Neural cell (in vitro differentiated cells): ENCODE data around the gene MME. TPM values are rescaled to one million over a fixed set of nuclear protein-coding genes. Genes with fewer than 3 reads are reported as not detected.

Experiments
- H2AFZ ChIP-seq: fragments of 200-600, 300-800 bp; sonication (generic), shearing (Covaris generic); 2 replicates; pipeline ENCODE4 v1.6.0; 2014; ENCODE audit warnings: low read depth, mild to moderate bottlenecking, antibody characterized with exemption, low read length, moderate library complexity
- H3F3A ChIP-seq: fragments of 200-600 bp; shearing (Covaris generic); 2 replicates; pipeline ENCODE4 v1.6.1; 2016; ENCODE audit warnings: mild to moderate bottlenecking, moderate library complexity, mixed read lengths, antibody characterized with exemption, low read length; ENCODE audit not compliant: insufficient read depth, poor library complexity, severe bottlenecking
- H3K27ac ChIP-seq: fragments of 200-600, 300-800 bp; sonication (generic), shearing (Covaris generic); 2 replicates; pipeline ENCODE4 v1.5.1; 2014; ENCODE audit warnings: mild to moderate bottlenecking, low read length, moderate library complexity
- H3K27me3 ChIP-seq: fragments of 300-800, 200-600 bp; sonication (generic), shearing (Covaris generic); 2 replicates; pipeline ENCODE4 v1.6.0; 2014; ENCODE audit warnings: mild to moderate bottlenecking, low read depth, low read length, moderate library complexity; ENCODE audit not compliant: insufficient read depth
- H3K36me3 ChIP-seq: fragments of 300-800, 200-600 bp; sonication (generic), shearing (Covaris generic); 2 replicates; pipeline ENCODE4 v1.5.1; 2014; ENCODE audit warnings: mild to moderate bottlenecking, antibody characterized with exemption, low read length, moderate library complexity; ENCODE audit not compliant: insufficient read depth
- H3K4me2 ChIP-seq: fragments of 300-800, 200-600 bp; sonication (generic), shearing (Covaris generic); 2 replicates; pipeline ENCODE4 v1.6.0; 2014; ENCODE audit warnings: mild to moderate bottlenecking, low read length
- H3K4me3 ChIP-seq: fragments of 300-800, 200-600 bp; sonication (generic), shearing (Covaris generic); 2 replicates; pipeline ENCODE4 v1.5.1; 2014; ENCODE audit warnings: mild to moderate bottlenecking, low read length, moderate library complexity
- H3K79me2 ChIP-seq: fragments of 200-600 bp; shearing (Covaris generic); replicated peaks from 2 replicates; pipeline ENCODE4 v1.6.0; 2014; ENCODE audit warnings: mild to moderate bottlenecking, low read length, moderate library complexity; ENCODE audit not compliant: insufficient read depth
- H3K9ac ChIP-seq: fragments of 300-800, 200-600 bp; sonication (generic), shearing (Covaris generic); 2 replicates; pipeline ENCODE4 v1.6.1; 2016; ENCODE audit warnings: mild to moderate bottlenecking, low read length, mixed read lengths
- H3K9me2 ChIP-seq: fragments of 200-600 bp; shearing (Covaris generic); 2 replicates; pipeline ENCODE4 v1.6.1; 2016; ENCODE audit warnings: mild to moderate bottlenecking, low read length, mixed read lengths; ENCODE audit not compliant: insufficient read depth
- H3K9me3 ChIP-seq: fragments of 200-600, 300-800 bp; sonication (generic), shearing (Covaris generic); 2 replicates; pipeline ENCODE4 v1.6.1; 2016; ENCODE audit warnings: mild to moderate bottlenecking, mixed run types, low read length, moderate library complexity, mixed read lengths
- H4K20me1 ChIP-seq: fragments of 200-600 bp; shearing (Covaris generic); 2 replicates; pipeline ENCODE4 v1.6.1; 2016; ENCODE audit warnings: mild to moderate bottlenecking, mixed run types; ENCODE audit not compliant: insufficient read depth
- EP300 ChIP-seq: fragments of 450-650 bp; conservative IDR thresholded peaks from 2 replicates; pipeline ENCODE4 v1.6.1; 2014; ENCODE audit warnings: antibody characterized with exemption, mild to moderate bottlenecking, moderate library complexity; ENCODE audit not compliant: poor library complexity, severe bottlenecking
- EZH2 ChIP-seq: fragments of 200-600, 300-800 bp; shearing (Covaris generic), sonication (generic); IDR thresholded peaks from 2 replicates; pipeline ENCODE4 v1.6.1; 2014; ENCODE audit warnings: antibody characterized with exemption, low read length, borderline replicate concordance, mild to moderate bottlenecking; ENCODE audit not compliant: insufficient read depth, poor library complexity, severe bottlenecking
- MXI1 ChIP-seq: fragments of 450-650 bp; conservative IDR thresholded peaks from 2 replicates; pipeline ENCODE4 v1.6.1; 2014; ENCODE audit warnings: antibody characterized with exemption, mild to moderate bottlenecking; ENCODE audit not compliant: poor library complexity, severe bottlenecking
- POLR2AphosphoS5 ChIP-seq: IDR thresholded peaks from 2 replicates; pipeline ENCODE4 v1.6.1; 2012
- RAD21 ChIP-seq: fragments of 450-650 bp; conservative IDR thresholded peaks from 2 replicates; pipeline ENCODE4 v1.6.1; 2014; ENCODE audit warnings: antibody characterized with exemption, mild to moderate bottlenecking, moderate library complexity
- SMC3 ChIP-seq: fragments of 450-650 bp; conservative IDR thresholded peaks from 2 replicates; pipeline ENCODE4 v1.6.1; 2014; ENCODE audit warnings: antibody characterized with exemption, mild to moderate bottlenecking, moderate library complexity; ENCODE audit not compliant: poor library complexity
- TAF1 ChIP-seq: IDR thresholded peaks from 2 replicates; pipeline ENCODE4 v1.6.1; 2012; ENCODE audit warnings: low read depth
- polyA plus RNA-seq: library from polyadenylated mRNA; depleted of rRNA; stranded (reverse); fragments of >200 nt; gene quantifications from 2 replicates; pipeline ENCODE4 v1.2.3, GENCODE V29; 2014
- TF ChIP-seq, protein P1 (sequence below): IDR thresholded peaks from 2 replicates; pipeline ENCODE4 v1.6.1; 2012; ENCODE audit warnings: borderline replicate concordance
- TF ChIP-seq, protein P2 (sequence below): fragments of 450-650 bp; IDR thresholded peaks from 2 replicates; pipeline ENCODE4 v1.5.1; 2014; ENCODE audit warnings: antibody characterized with exemption, mild to moderate bottlenecking, moderate library complexity; ENCODE audit not compliant: poor library complexity, severe bottlenecking

Gene MME
- polyA plus RNA-seq, 1 donor from 2014 or later: 0.54 TPM

DNA sequence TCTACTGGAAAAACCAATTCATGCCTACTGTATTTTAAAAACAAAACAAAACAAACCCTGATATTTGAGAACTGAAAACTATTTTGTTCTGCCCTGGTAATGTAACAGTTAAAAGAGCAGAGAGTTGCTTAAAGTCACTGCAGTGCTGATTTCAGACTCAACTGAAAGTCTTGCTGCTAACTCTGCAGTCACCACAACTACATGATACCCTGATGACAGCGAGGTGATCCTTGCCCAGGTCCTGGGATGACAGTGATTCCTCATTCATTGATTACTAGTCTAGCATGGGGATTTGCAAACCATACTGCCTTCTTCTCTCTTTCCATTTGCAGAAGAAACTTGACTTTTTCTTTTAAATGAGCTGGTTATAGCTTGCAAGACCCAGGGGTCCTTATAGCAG lies 67.5 kb downstream of the MME start:
- Histone ChIP-seq H3K9me3 (no peaks in the 10 kb centered on the region), H3K9ac (no peak overlapping the region), H3K4me3 (no peak overlapping the region), H3F3A (no peaks in the 10 kb centered on the region), H3K4me2 (no peak overlapping the region), H3K9me2 (no peaks in the 10 kb centered on the region), H2AFZ (no peak overlapping the region), H3K79me2 (no peaks in the 10 kb centered on the region), H3K27me3 (no peaks in the 10 kb centered on the region), H3K27ac (no peak overlapping the region), H3K36me3 (no peaks in the 10 kb centered on the region), H4K20me1 (no peaks in the 10 kb centered on the region)
- TF ChIP-seq EP300 (no peak), SMC3 (no peak), TAF1 (no peak), MXI1 (no peak), RAD21 (no peak), POLR2AphosphoS5 (no peak)
- TF ChIP-seq, protein P1, sequence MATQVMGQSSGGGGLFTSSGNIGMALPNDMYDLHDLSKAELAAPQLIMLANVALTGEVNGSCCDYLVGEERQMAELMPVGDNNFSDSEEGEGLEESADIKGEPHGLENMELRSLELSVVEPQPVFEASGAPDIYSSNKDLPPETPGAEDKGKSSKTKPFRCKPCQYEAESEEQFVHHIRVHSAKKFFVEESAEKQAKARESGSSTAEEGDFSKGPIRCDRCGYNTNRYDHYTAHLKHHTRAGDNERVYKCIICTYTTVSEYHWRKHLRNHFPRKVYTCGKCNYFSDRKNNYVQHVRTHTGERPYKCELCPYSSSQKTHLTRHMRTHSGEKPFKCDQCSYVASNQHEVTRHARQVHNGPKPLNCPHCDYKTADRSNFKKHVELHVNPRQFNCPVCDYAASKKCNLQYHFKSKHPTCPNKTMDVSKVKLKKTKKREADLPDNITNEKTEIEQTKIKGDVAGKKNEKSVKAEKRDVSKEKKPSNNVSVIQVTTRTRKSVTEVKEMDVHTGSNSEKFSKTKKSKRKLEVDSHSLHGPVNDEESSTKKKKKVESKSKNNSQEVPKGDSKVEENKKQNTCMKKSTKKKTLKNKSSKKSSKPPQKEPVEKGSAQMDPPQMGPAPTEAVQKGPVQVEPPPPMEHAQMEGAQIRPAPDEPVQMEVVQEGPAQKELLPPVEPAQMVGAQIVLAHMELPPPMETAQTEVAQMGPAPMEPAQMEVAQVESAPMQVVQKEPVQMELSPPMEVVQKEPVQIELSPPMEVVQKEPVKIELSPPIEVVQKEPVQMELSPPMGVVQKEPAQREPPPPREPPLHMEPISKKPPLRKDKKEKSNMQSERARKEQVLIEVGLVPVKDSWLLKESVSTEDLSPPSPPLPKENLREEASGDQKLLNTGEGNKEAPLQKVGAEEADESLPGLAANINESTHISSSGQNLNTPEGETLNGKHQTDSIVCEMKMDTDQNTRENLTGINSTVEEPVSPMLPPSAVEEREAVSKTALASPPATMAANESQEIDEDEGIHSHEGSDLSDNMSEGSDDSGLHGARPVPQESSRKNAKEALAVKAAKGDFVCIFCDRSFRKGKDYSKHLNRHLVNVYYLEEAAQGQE: no peak
- TF ChIP-seq, protein P2, sequence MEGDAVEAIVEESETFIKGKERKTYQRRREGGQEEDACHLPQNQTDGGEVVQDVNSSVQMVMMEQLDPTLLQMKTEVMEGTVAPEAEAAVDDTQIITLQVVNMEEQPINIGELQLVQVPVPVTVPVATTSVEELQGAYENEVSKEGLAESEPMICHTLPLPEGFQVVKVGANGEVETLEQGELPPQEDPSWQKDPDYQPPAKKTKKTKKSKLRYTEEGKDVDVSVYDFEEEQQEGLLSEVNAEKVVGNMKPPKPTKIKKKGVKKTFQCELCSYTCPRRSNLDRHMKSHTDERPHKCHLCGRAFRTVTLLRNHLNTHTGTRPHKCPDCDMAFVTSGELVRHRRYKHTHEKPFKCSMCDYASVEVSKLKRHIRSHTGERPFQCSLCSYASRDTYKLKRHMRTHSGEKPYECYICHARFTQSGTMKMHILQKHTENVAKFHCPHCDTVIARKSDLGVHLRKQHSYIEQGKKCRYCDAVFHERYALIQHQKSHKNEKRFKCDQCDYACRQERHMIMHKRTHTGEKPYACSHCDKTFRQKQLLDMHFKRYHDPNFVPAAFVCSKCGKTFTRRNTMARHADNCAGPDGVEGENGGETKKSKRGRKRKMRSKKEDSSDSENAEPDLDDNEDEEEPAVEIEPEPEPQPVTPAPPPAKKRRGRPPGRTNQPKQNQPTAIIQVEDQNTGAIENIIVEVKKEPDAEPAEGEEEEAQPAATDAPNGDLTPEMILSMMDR: no peak

DNA sequence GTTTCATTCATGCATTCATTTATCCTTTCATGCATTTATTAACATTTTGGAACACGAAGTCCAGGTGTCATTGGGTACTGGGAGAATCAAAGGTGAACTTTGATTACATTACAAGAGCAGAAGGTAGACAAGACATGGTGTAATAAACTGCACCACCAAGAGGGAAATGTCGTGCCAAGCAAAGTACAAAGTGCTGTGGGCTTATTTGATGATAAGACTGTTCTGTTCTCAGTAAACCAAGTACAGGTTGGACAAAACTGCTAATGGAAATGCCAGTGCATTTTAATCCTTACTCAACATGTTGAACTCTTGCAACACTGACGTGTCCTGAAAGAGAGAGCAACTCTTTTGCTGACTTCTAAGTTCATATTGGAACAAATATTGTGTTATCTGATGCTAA lies 69.4 kb downstream of the MME start:
- Histone ChIP-seq H2AFZ (no peak overlapping the region), H3K9ac (no peak overlapping the region), H4K20me1 (no peaks in the 10 kb centered on the region), H3K9me3 (no peaks in the 10 kb centered on the region), H3K27ac (no peak overlapping the region), H3K9me2 (no peaks in the 10 kb centered on the region), H3K4me3 (no peak overlapping the region), H3F3A (no peaks in the 10 kb centered on the region), H3K27me3 (no peaks in the 10 kb centered on the region), H3K36me3 (no peaks in the 10 kb centered on the region), H3K79me2 (no peaks in the 10 kb centered on the region), H3K4me2 (no peak overlapping the region)
- TF ChIP-seq EZH2: no peak
- no peak for TF ChIP-seq TAF1
- TF ChIP-seq EP300: no peak
- TF ChIP-seq, protein P1: no peak
- no peak for TF ChIP-seq SMC3
- no peak for TF ChIP-seq MXI1
- TF ChIP-seq, protein P2: no peak
- no peak for TF ChIP-seq POLR2AphosphoS5
- no peak for TF ChIP-seq RAD21
